Fibroblast of the aortic adventitia (primary cell): ENCODE measurements around the gene CSHL1. TPM values are rescaled to one million over a fixed set of nuclear protein-coding genes. Genes with fewer than 3 reads are reported as not detected.
"Not testable (repeated sequence)": the region's sequence is repeated elsewhere in the genome, so short reads cannot be mapped to it uniquely, and the experiment has no call there.

ENCODE experiments used
- DNase-seq: peaks from one replicate; pipeline ENCODE4 v3.0.0-alpha.2; 2010; ENCODE audit warnings: low read depth
- H3K4me3 ChIP-seq: 2 replicates; pipeline ENCODE4 v1.5.1; 2011; ENCODE audit warnings: low read depth, mild to moderate bottlenecking, control low read depth, low read length, moderate library complexity
- small RNA-seq: library from RNA; depleted of rRNA; stranded (forward); fragments of <200 nt; gene quantifications from one replicate; pipeline ENCODE3, GENCODE V24; 2012
- total RNA-seq: library from RNA; depleted of rRNA; stranded (reverse); fragments of >200 nt; gene quantifications from 2 replicates; pipeline ENCODE4 v1.2.3, GENCODE V29; 2012; ENCODE audit warnings: low replicate concordance
- TF ChIP-seq, protein P1 (sequence below): IDR thresholded peaks from 2 replicates; pipeline ENCODE4 v1.5.1; 2011; ENCODE audit warnings: mild to moderate bottlenecking, low read length, control low read depth, inconsistent platforms; ENCODE audit not compliant: insufficient read depth

CSHL1 gene
- total RNA-seq, 1 donor: not detected

DNA sequence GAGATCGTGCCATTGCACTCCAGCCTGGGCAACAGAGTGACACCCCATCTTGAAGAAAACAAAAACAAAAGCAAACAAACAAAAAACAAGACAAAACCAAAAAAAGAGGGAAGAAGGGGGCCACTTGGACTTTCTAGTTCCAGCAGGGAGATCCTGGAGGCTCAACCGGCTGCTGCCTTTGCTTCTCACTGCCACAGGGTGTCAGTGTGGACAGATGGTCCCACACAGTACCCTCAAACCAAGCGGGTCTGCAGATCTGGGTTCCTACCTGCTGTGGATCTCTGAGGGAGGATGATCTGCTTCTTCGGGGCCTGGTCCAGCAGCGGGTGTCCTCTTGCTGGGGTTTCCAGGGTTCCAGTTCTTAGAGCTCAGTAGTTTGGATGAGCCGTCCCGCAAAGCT, 44.4 kb downstream of the CSHL1 start:
- TF ChIP-seq, protein P1, sequence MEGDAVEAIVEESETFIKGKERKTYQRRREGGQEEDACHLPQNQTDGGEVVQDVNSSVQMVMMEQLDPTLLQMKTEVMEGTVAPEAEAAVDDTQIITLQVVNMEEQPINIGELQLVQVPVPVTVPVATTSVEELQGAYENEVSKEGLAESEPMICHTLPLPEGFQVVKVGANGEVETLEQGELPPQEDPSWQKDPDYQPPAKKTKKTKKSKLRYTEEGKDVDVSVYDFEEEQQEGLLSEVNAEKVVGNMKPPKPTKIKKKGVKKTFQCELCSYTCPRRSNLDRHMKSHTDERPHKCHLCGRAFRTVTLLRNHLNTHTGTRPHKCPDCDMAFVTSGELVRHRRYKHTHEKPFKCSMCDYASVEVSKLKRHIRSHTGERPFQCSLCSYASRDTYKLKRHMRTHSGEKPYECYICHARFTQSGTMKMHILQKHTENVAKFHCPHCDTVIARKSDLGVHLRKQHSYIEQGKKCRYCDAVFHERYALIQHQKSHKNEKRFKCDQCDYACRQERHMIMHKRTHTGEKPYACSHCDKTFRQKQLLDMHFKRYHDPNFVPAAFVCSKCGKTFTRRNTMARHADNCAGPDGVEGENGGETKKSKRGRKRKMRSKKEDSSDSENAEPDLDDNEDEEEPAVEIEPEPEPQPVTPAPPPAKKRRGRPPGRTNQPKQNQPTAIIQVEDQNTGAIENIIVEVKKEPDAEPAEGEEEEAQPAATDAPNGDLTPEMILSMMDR: peak; percentile 28
- not testable (repeated sequence) for H3K4me3 ChIP-seq, DNase-seq

Small RNA genes within 50 kb of the gene (small RNA-seq; reads per million reads assigned to genes)
- gene AC040958.1 (not detected), gene AC127029.1 (not detected), gene GH1 (not detected)

Other genes with a start within 250 kb of the CSHL1 start
- 2.8 and 10.9 TPM in 2 replicates for gene LIMD2, start 211.1 kb downstream of the CSHL1 start, total RNA-seq
- gene STRADA, start 169.5 kb downstream of the CSHL1 start, total RNA-seq: 36.4 and 39.5 TPM in 2 replicates
- 70.2 and 264 TPM in 2 replicates for gene CCDC47, start 137.7 kb downstream of the CSHL1 start, total RNA-seq
- gene DDX42, start 137.1 kb downstream of the CSHL1 start, total RNA-seq: 76.3 and 157 TPM in 2 replicates
- gene PSMC5, start 83.8 kb downstream of the CSHL1 start, total RNA-seq: 60.9 and 68.2 TPM in 2 replicates
- 39.8 and 80.7 TPM in 2 replicates for gene FTSJ3, start 83.6 kb downstream of the CSHL1 start, total RNA-seq
- gene SMARCD2, start 68.6 kb downstream of the CSHL1 start, total RNA-seq: 33.9 and 50.1 TPM in 2 replicates
- not detected in 2 replicates for gene CSH2, start 37.6 kb downstream of the CSHL1 start, total RNA-seq
- not detected in 2 replicates for gene GH2, start 29.3 kb downstream of the CSHL1 start, total RNA-seq
- not detected in 2 replicates for gene CSH1, start 14.7 kb downstream of the CSHL1 start, total RNA-seq
- not detected in 2 replicates for gene GH1, start 7.6 kb upstream of the CSHL1 start, total RNA-seq
- not detected in 2 replicates for gene CD79B, start 21.1 kb upstream of the CSHL1 start, total RNA-seq
- 0.18 TPM in 1 of 2 replicates, not detected in the other for gene SCN4A, start 61.7 kb upstream of the CSHL1 start, total RNA-seq
- gene PRR29, start 87.1 kb upstream of the CSHL1 start, total RNA-seq: 0.99 and 1.4 TPM in 2 replicates
- gene ICAM2, start 109.4 kb upstream of the CSHL1 start, total RNA-seq: 2.6 and 3.0 TPM in 2 replicates
- gene ERN1, start 218.9 kb upstream of the CSHL1 start, total RNA-seq: 11.6 and 13.3 TPM in 2 replicates